Measurements from ENCODE around the gene PPM1M. TPM values are rescaled to one million over a fixed set of nuclear protein-coding genes. Genes with fewer than 3 reads are reported as not detected.

PPM1M gene
- total RNA-seq, 1 donor from 2014 or later = 1.1 TPM

DNA sequence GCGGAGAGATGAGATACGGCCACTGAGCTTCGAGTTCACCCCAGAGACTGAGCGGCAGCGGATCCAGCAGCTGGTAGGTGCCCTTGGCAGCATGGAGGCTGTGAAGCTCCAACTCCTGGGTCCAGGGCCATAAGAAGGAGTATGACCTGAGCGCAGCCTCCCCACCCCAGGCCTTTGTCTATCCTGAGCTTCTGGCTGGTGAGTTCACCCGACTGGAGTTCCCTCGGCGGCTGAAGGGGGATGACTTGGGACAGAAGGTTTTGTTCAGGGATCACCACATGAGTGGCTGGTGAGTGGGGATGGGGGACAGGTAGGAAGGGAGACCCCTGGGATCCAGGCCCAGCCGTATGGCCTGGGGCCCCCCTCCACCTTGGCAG, 2.6 kb downstream of the PPM1M start:
- Mint-ChIP-seq H3K36me3 (peaks cover 16% of the 10 kb centered on the region), H3K27me3 (ENCODE audit: insufficient read depth, low read depth) (peaks cover 24% of the 10 kb centered on the region), H3K4me3 (no peak overlapping the region), H3K9me3 (no peaks in the 10 kb centered on the region), H3K4me1 (no peaks in the 10 kb centered on the region), H3K27ac (no peak overlapping the region)
- Histone ChIP-seq H3K36me3 (no peaks in the 10 kb centered on the region), H3K27me3 (peaks cover 44% of the 10 kb centered on the region), H3K4me1 (no peaks in the 10 kb centered on the region), H3K4me3 (no peak overlapping the region), H2AFZ (replicated peaks) (no peak overlapping the region), H3K9ac (no peak overlapping the region), H3K9me3 (ENCODE audit: low read depth) (no peaks in the 10 kb centered on the region), H4K20me1 (ENCODE audit: low read depth) (peaks cover 2% of the 10 kb centered on the region), H3F3A (ENCODE audit: low read depth) (peaks cover 18% of the 10 kb centered on the region), H3K27ac (no peak overlapping the region), H3K79me2 (ENCODE audit: low read depth) (no peaks in the 10 kb centered on the region), H3K4me2 (no peak overlapping the region)
- no peak for DNase-seq (ENCODE audit: low spot score)
- TF ChIP-seq, protein P1, sequence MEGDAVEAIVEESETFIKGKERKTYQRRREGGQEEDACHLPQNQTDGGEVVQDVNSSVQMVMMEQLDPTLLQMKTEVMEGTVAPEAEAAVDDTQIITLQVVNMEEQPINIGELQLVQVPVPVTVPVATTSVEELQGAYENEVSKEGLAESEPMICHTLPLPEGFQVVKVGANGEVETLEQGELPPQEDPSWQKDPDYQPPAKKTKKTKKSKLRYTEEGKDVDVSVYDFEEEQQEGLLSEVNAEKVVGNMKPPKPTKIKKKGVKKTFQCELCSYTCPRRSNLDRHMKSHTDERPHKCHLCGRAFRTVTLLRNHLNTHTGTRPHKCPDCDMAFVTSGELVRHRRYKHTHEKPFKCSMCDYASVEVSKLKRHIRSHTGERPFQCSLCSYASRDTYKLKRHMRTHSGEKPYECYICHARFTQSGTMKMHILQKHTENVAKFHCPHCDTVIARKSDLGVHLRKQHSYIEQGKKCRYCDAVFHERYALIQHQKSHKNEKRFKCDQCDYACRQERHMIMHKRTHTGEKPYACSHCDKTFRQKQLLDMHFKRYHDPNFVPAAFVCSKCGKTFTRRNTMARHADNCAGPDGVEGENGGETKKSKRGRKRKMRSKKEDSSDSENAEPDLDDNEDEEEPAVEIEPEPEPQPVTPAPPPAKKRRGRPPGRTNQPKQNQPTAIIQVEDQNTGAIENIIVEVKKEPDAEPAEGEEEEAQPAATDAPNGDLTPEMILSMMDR (IDR thresholded peaks at IDR 0.05) = no peak
- TF ChIP-seq EZH2 (IDR thresholded peaks at IDR 0.05) (no peak), EZH2phosphoT487 (IDR thresholded peaks at IDR 0.05) (no peak)

DNA sequence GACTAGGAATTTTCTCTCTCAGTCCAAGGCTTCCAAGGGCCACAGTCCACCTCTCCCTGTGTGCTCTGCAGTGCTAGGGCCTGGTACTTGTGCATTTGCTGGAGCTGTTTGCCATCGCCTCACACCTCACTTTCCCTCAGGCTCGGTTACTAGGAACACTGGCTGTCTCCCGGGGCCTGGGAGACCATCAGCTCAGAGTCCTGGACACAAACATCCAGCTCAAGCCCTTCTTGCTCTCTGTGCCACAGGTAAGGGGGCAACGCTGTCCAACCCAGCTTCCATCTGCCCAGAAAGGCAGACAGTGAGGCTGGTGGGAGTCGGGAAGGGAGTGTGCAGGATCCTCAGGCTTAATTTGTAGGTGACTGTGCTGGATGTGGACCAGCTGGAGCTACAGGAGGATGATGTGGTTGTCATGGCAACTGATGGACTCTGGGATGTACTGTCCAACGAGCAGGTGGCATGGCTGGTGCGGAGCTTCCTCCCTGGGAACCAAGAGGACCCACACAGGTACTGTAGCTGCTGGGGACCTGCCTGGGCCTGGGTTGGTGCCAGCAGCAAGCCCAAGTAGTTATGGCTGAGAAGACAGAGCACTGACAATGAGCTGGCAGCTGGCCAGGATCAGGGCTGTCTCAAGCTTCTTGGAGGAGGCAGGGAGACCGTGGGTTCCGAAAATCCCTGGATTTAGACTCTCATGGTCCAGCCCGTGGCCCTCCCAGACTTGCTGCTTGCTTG, 3.4 kb downstream of the PPM1M start:
- H3K27me3 ChIP-seq = peaks cover 35% of the 10 kb centered on the region
- H3K4me2 ChIP-seq = no peak overlapping the region
- no peak overlapping the region for H3K27ac ChIP-seq
- Mint-ChIP-seq H3K4me3 (no peak overlapping the region), H3K9me3 (no peaks in the 10 kb centered on the region), H3K27ac (no peak overlapping the region), H3K27me3 (ENCODE audit: insufficient read depth, low read depth) (peaks cover 20% of the 10 kb centered on the region), H3K4me1 (no peaks in the 10 kb centered on the region), H3K36me3 (peaks cover 17% of the 10 kb centered on the region)
- H3K4me3 ChIP-seq = no peak overlapping the region
- TF ChIP-seq EZH2 (IDR thresholded peaks at IDR 0.05) = no peak
- TF ChIP-seq EZH2phosphoT487 (IDR thresholded peaks at IDR 0.05) = no peak
- TF ChIP-seq, protein P1 (IDR thresholded peaks at IDR 0.05) = no peak
- peaks cover 18% of the 10 kb centered on the region for H3F3A ChIP-seq (ENCODE audit: low read depth)
- H3K36me3 ChIP-seq = no peaks in the 10 kb centered on the region
- DNase-seq (ENCODE audit: low spot score) = no peak
- H3K79me2 ChIP-seq (ENCODE audit: low read depth) = no peaks in the 10 kb centered on the region
- H2AFZ ChIP-seq (replicated peaks) = no peak overlapping the region
- no peaks in the 10 kb centered on the region for H3K4me1 ChIP-seq
- H3K9ac ChIP-seq = no peak overlapping the region
- no peaks in the 10 kb centered on the region for H3K9me3 ChIP-seq (ENCODE audit: low read depth)
- peaks cover 2% of the 10 kb centered on the region for H4K20me1 ChIP-seq (ENCODE audit: low read depth)

DNA sequence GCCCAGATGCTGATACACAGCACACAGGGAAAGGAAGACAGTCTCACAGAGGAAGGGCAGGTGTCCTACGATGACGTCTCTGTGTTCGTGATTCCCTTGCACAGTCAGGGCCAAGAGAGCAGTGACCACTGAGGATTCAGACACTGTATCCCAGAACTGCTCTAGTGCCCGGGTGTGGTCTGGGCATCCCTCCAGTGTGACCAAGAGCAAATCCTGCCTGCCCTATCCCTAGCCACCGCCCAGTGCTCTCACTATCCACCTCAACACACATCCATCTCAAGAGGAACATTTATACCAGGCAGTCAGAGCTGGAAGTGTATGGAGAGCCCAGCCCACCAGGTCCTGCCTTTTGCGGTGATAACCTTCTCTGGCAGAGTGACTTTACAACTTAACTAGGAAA, 4.1 kb downstream of the PPM1M start:
- Histone ChIP-seq H2AFZ (replicated peaks) (no peak overlapping the region), H3K36me3 (no peaks in the 10 kb centered on the region), H3K4me3 (no peak overlapping the region), H3K4me2 (no peak overlapping the region), H3K4me1 (no peaks in the 10 kb centered on the region), H4K20me1 (ENCODE audit: low read depth) (peaks cover 2% of the 10 kb centered on the region), H3K27me3 (peaks cover 28% of the 10 kb centered on the region), H3K79me2 (ENCODE audit: low read depth) (no peaks in the 10 kb centered on the region), H3F3A (ENCODE audit: low read depth) (peaks cover 16% of the 10 kb centered on the region), H3K27ac (no peak overlapping the region), H3K9ac (no peak overlapping the region), H3K9me3 (ENCODE audit: low read depth) (no peaks in the 10 kb centered on the region)
- no peaks in the 10 kb centered on the region for H3K4me1 Mint-ChIP-seq
- no peak for DNase-seq (ENCODE audit: low spot score)
- no peak overlapping the region for H3K27ac Mint-ChIP-seq
- peaks cover 20% of the 10 kb centered on the region for H3K27me3 Mint-ChIP-seq (ENCODE audit: insufficient read depth, low read depth)
- no peak overlapping the region for H3K4me3 Mint-ChIP-seq
- TF ChIP-seq EZH2 (IDR thresholded peaks at IDR 0.05) = no peak
- TF ChIP-seq, protein P1 (IDR thresholded peaks at IDR 0.05) = no peak
- no peaks in the 10 kb centered on the region for H3K9me3 Mint-ChIP-seq
- H3K36me3 Mint-ChIP-seq = peaks cover 18% of the 10 kb centered on the region

Measured in neural progenitor cell (in vitro differentiated cells).